NCI-H1092 (cell line): Measurements from ENCODE around the gene VIPR2.

Source experiments
- DNase-seq: peaks from one replicate; lab custom pipeline; 2025; lab: John Stamatoyannopoulos, UW

The VIPR2 gene

DNA sequence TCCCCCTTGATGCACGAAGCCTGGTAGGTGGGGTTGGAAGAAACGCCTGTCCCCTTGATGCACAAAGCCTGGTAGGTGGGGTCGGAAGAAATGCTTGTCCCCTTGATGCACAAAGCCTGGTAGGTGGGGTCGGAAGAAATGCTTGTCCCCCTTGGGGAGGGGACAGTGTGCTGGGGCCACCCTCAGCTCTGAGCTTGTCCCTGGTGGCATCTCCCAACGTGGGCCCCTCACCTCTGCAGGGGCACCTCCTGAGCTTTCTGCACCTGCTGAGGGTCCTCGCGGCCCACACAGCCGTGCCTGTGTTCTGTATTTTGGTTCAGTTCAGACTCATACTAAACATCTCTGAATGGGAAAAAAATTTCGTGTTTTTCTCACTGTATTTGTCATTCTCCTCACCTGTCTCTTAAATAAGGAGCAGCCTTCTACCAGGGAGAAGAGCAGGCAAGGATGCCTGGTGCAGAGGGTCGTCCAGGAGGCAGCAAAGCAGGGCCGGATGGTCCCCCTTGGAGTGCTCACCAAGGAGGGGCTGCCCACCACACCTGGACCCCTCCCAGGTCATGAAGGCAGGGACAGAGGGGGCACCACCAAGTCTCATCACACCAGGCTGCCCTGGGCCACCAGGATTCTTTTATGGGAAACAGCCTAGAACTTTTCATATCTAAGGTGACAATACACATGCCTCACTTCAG lies 24.7 kb downstream of the VIPR2 start:
- no peak for DNase-seq

DNA sequence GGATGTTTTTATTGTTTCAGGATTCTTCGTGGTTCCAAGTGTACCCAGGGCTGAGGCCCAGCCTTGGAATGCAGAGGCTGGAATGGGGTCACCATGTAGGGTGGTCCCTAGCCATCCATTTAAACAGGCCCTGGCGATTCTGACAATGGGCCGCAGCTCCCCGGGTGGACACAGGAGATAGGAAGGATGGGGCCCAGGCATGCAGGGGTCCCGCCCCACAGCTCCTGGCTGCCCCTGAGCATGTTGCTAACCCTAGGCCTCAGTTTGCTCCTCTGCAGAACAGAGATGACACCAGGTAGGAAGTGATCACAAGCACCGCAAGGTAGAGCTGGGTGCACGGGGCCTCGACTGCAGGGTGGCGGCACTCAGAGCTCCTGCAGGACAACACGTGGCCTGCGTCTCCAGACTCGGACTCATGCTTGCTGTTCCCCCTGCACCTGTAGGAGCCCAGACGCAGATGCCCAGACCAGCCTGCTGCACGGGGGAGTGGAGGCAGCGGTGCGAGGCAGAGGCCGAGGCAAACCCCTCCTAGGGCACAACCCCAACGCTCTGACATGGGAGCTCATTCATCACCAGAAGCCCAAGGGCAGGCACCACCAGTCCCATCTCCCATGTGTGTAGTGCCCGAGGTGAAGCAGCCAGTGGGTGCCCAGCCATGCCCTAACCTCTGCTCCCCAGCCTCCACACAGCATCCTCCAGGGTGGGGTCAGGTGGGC lies 25.5 kb downstream of the VIPR2 start:
- DNase-seq, result no peak

- no peak for DNase-seq
These were observed 26.0 kb downstream of the VIPR2 start for GRCh38 chr7:159118623-159119022.

DNA sequence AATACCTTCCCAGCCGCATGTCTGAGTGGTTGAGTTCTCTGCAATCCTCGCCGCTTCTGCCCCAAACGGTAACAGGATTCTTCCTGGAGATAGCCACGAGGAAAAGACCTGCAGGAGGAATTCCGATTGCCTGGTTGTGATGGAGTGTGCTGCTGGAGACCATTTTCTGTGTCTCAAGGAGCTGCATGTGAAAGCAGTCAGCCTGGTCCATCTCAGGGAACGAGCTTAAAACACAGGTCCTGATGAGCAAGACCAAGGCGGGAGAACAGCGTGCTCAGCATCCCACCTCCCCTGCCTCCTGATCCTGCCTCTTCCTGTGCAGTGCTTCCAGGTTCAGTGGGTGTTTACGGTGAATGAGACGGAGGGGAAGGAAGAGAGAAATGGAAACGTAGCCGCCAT lies 26.5 kb downstream of the VIPR2 start:
- DNase-seq, result no peak

GRCh38 chr7:159117366-159118196 lies 27.1 kb downstream of the VIPR2 start:
- DNase-seq, result no peak

- DNase-seq, result no peak
These were observed 27.9 kb downstream of the VIPR2 start for GRCh38 chr7:159116581-159117339.

DNA sequence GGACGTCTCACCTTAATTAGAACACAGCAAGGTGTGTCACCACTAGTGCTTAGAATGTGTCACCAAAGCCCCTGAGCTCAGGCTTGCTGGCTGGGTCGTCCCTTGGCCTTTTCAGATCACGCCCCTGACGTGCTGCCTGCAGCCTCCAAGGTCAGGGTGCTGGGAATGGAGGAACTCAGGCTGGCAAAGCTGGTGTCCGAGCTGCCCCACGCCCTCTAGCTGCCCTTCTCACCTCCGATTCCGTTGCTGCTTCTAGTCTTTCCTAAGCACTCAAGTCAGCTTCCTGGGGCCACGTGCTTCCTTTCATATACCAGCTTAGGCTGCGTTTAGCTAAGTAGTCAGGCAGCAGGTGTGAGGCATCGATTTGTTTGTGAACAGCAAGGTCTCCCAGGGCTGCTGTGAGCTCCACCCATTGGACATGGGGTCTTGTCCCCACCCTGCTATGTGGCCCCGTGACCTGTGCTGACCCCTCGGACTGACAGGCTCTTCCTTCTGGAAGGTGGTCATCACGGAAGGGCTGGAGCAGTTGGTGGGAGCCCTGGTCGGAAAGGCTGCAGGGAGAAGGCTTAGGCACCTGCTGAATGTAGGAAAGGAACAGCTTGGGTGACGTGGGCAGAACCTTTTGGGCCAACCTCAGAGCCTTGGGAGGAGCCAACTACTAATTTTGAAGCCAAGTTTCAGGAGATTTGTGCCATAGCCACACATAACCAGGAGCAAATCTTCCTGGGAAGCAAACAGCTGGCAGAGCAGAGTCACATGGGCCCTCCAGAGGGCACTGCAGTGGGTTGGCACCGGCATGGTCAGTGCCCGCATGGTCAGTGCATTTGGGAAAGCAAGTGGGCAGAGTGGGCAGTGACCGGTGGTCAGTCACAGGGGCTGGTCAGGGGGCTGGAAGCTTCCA lies 28.8 kb downstream of the VIPR2 start:
- DNase-seq, result no peak

GRCh38 chr7:159114981-159115380 lies 29.7 kb downstream of the VIPR2 start:
- DNase-seq, result no peak

- no peak for DNase-seq
These were observed 30.6 kb downstream of the VIPR2 start for GRCh38 chr7:159114096-159114495.

GRCh38 chr7:159113056-159113455 lies 31.6 kb downstream of the VIPR2 start:
- DNase-seq, result no peak

DNA sequence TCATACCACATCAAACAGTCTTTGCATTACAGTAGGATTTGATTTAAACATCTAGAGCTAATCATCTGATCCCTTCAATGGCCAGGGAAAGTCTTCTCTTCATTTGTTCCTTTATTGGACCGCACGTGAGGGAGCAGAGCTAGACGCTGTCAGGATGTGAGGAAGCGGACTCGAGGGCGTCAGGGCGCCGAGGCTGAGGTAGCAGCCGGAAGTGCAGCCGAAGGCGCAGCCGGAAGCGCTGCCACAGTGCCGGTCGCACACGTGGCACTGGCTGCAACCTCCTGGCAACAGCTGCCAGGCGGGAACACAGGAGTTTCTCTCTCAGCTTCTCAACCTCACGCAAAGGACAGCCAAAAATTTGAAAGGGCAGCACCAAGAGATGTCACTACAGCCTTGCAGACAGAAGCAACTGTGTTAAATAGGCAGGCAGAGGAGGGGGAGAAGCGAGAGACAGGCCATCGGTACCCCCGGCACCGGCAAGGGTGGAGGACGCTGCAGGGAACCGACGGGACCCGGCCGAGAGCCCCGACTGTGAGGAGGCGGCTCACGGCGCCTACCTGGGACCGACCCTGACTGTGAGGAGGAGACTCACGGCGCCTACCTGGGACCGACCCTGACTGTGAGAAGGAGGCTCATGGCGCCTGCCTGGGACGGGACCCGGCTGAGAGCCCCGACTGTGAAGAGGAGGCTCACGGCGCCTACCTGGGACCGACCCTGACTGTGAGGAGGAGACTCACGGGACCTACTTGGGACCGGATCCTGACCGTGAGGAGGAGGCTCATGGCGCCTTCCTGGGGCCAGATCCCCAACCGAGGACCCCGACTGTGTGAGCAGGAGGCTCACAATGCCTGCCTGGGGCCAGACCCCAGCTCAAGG lies 32.3 kb downstream of the VIPR2 start:
- no peak for DNase-seq

- DNase-seq, result no peak
These were observed 35.0 kb downstream of the VIPR2 start for GRCh38 chr7:159109653-159110035.

- DNase-seq, result no peak
These were observed 35.6 kb downstream of the VIPR2 start for GRCh38 chr7:159108941-159109652.

GRCh38 chr7:159108491-159108890 lies 36.2 kb downstream of the VIPR2 start:
- DNase-seq, result no peak

DNA sequence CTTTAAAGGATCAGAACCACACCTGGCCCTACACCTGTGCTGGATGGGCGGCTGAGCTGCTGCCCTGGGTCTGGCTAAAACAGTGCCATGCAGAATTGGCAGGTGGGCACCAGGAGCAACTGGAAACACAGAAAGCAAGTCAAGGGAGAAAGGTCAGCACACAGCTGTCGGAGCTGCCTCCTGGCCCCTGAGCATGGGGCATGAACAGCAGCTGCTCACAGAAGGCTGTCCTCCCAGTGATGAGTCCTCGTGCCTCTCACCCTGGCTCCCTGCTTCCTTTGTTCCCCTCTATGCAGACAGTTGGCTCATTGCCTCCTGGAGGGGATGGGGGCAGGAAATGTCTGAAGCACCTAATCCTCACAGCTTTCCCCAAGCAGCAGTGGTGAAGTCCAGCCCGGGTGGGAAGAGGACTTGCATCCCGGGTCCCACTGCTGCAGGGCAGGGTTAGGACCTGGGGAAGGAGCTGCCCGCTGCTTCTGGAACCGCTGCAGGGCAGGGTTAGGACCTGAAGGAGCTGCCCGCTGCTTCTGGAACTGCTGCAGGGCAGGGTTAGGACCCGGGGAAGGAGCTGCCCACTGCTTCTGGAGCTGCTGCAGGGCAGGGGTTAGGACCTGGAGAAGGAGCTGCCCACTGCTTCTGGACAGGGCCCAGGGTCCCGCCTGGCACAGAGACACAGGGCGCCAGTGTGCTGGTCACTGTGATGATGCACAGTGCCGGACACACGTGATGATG lies 37.3 kb downstream of the VIPR2 start:
- peak; percentile 54 for DNase-seq

GRCh38 chr7:159105832-159106811 lies 38.5 kb downstream of the VIPR2 start:
- no peak for DNase-seq

DNA sequence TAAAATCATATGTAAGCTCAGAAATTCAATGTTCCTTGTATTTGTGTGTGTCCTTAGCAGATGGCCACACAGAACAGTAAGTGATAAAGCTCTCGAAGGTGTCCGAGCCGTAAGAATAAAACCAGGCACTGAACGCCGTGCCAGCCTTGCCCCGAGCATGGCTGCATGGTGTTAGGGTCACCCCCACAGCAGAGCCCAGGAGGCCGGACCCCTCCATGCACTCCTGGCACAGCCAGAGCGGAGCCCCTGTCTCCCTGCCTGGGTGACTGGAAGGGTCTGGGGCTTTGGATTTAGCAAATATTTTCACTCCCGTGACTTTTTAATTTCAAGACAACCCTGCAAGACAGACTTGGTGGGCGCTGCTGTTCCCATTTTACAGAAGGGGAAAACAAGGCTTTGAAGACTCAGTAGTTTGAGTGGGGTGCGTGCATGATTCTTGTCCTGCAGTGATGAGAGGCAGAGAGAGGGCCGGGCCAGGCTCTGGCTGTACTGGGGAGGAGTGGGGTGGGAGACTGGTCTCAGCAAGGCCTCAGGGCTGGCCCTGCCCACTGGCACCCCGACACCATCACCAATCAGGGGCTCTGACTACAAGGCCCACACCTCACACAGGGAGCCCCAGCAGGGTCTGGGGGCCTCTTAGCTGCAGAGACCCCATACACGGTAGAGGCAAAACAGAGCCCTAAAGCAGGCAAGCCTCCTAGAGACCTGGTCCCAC lies 39.4 kb downstream of the VIPR2 start:
- no peak for DNase-seq
